HG03039 (cell line): ENCODE results near the gene U2SURP.
"Not testable (repeated sequence)": the region's sequence is repeated elsewhere in the genome, so short reads cannot be mapped to it uniquely, and the experiment has no call there.

Experiments used
- ATAC-seq: cut with Tn5 transposase; IDR thresholded peaks from one replicate; pipeline ENCODE4 v1.9.1; 2021; ENCODE audit warnings: mild to moderate bottlenecking, moderate library complexity; ENCODE audit not compliant: unreplicated experiment

U2SURP gene

GRCh38 chr3:142976621-142977398 is 24.6 kb upstream of the U2SURP start:
- no peak for ATAC-seq

GRCh38 chr3:142977399-142977728 is 24.0 kb upstream of the U2SURP start:
- no peak for ATAC-seq

- ATAC-seq: no peak
Measured at GRCh38 chr3:142981108-142981507, 20.3 kb upstream of the U2SURP start.

GRCh38 chr3:142982038-142982773 is 19.2 kb upstream of the U2SURP start:
- no peak for ATAC-seq

GRCh38 chr3:142983318-142983717 is 18.1 kb upstream of the U2SURP start:
- ATAC-seq: no peak

- ATAC-seq: no peak
Measured at GRCh38 chr3:142984255-142984654, 17.1 kb upstream of the U2SURP start.

- no peak for ATAC-seq
Measured at GRCh38 chr3:142987080-142987700, 14.2 kb upstream of the U2SURP start.

- ATAC-seq: no peak
Measured at GRCh38 chr3:142987707-142988106, 13.7 kb upstream of the U2SURP start.

GRCh38 chr3:142988221-142988620 is 13.1 kb upstream of the U2SURP start:
- ATAC-seq: not testable (repeated sequence)

- ATAC-seq: not testable (repeated sequence)
Measured at GRCh38 chr3:142988826-142989225, 12.5 kb upstream of the U2SURP start.

- no peak for ATAC-seq
Measured at GRCh38 chr3:142990721-142991120, 10.6 kb upstream of the U2SURP start.

- no peak for ATAC-seq
Measured at GRCh38 chr3:142992323-142992722, 9.0 kb upstream of the U2SURP start.

- ATAC-seq: no peak
Measured at GRCh38 chr3:142993958-142994442, 7.4 kb upstream of the U2SURP start.

- no peak for ATAC-seq
Measured at GRCh38 chr3:142997330-142997729, 4.0 kb upstream of the U2SURP start.

GRCh38 chr3:142998439-142998838 is 2.9 kb upstream of the U2SURP start:
- no peak for ATAC-seq

GRCh38 chr3:142999881-143000280 is 1.5 kb upstream of the U2SURP start:
- no peak for ATAC-seq

GRCh38 chr3:143000528-143000927 is 842 bp upstream of the U2SURP start:
- ATAC-seq: no peak

- peak; percentile 65 for ATAC-seq
Measured at GRCh38 chr3:143001034-143001368, 369 bp upstream of the U2SURP start.

- peak; percentile 21 for ATAC-seq
Measured at GRCh38 chr3:143002083-143002712, 828 bp downstream of the U2SURP start.

GRCh38 chr3:143002727-143003126 is 1.4 kb downstream of the U2SURP start:
- no peak for ATAC-seq

- ATAC-seq: no peak
Measured at GRCh38 chr3:143004823-143005222, 3.5 kb downstream of the U2SURP start.
